Retinal pigment epithelial cell (primary cell): ENCODE measurements around the gene LRP2.

Experiments
- DNase-seq: peaks from one replicate; pipeline ENCODE4 v3.0.0-alpha.2; 2010; ENCODE audit warnings: low read depth
- H3K4me3 ChIP-seq: 2 replicates; pipeline ENCODE4 v1.5.1; 2011; ENCODE audit warnings: mild to moderate bottlenecking, low read length, control low read depth, moderate library complexity
- CTCF ChIP-seq: conservative IDR thresholded peaks from 2 replicates; pipeline ENCODE4 v1.5.1; 2011; ENCODE audit warnings: low read depth, low read length, control low read depth, inconsistent platforms

The LRP2 gene

GRCh38 chr2:169129703-169130243 is 232.6 kb downstream of the LRP2 start:
- no peak for DNase-seq
- no peak for TF ChIP-seq CTCF

GRCh38 chr2:169119851-169120250 is 242.5 kb downstream of the LRP2 start:
- H3K4me3 ChIP-seq, result no peak overlapping the region
- TF ChIP-seq CTCF, result no peak
- DNase-seq, result no peak

More at GRCh38 chr2:169129703-169130243, 232.6 kb downstream of the LRP2 start:
- no peak overlapping the region for H3K4me3 ChIP-seq

- DNase-seq, result no peak
- H3K4me3 ChIP-seq, result no peak overlapping the region
- TF ChIP-seq CTCF, result no peak
Observed at GRCh38 chr2:169119123-169119760, 243.1 kb downstream of the LRP2 start.

- no peak for TF ChIP-seq CTCF
- no peak for DNase-seq
- H3K4me3 ChIP-seq, result no peak overlapping the region
Observed at GRCh38 chr2:169118060-169118459, 244.3 kb downstream of the LRP2 start.

DNA sequence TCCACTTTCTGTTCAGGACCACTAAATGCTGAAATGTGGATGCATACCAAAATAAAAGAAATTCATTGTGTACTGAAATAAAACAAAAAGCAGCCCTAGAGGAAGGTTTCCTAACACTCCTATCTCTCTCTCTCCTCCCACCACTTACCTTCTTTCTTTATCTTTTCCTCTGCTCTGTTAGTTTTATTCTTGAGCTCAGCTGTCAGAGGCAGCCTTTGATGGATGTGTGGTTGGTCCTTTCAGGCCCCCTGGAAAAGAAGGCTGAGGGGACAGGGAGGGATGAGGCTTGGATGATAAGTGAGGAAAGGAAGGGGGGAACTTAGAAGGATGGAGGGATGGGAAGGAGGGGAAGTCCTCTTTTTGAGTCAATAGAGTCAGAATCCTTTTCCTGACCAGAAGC is 245.3 kb downstream of the LRP2 start:
- DNase-seq, result no peak
- no peak for TF ChIP-seq CTCF
- H3K4me3 ChIP-seq, result no peak overlapping the region

DNA sequence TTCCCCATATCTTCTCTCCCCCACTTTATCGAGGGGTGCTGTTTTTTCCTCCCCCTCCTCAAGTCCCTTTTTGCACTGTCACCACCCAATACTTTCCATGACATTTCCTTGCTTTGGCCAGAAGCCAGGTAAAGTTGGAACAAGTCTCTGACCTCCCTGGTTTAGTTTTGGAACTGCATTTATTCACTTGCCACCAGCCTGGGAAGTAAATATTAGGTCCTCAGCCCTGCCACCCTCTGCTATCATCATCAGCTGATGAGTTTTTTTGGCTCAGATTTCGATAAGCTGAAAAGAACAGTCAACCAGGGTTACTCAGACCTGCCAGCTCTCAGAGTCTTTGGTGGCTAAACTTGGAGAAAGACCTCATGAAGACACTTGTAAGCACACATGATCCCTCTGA is 246.0 kb downstream of the LRP2 start:
- no peak for DNase-seq
- no peak for TF ChIP-seq CTCF
- no peak overlapping the region for H3K4me3 ChIP-seq

DNA sequence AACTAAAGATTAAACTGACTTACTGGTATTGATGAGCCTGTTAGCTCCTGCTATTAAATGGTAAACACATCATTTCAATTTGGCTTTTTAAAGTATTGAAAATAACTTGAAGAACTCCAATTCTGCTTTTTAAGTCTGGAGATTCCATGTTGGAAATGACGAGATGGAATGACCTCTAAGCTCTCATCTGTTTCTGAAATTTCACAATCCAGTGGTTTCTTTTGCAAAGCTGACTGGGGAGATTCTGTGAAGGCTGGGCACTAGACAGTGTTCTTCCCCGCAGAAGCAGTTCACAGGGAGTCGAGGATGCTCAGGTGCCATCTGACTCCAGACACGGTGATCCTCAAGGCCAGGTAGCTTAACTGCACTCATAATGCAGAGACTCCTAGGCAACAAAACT is 248.3 kb downstream of the LRP2 start:
- H3K4me3 ChIP-seq, result no peak overlapping the region
- no peak for TF ChIP-seq CTCF
- DNase-seq, result no peak
